ENCODE results near the gene DSCAML1. TPM values are rescaled to one million over a fixed set of nuclear protein-coding genes. Genes with fewer than 3 reads are reported as not detected.

DSCAML1 gene
- total RNA-seq, 4 donors from 2014 or later: 0.20 to 1.1 (median 0.36) TPM

DNA sequence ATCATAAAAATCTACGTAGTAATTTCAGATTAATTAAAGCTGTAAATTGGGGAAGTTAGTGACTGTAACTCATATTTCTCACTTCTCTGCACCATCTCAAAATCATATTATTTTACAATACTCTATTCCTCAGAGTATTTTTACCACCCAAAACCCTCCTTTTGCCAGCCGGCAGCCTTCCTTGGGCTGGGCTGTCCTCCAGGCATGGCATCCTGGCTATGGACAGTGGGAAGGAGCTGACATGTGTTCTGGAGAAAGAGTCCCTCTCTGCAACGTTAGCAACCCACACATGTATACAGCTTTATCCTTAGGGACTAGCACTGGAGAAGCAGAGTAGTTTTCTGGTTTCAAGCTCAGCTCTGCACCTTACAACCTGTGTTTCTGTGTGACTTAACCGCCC lies 86.8 kb downstream of the DSCAML1 start:
- Histone ChIP-seq H3K27ac (no peak overlapping the region), H3K9me3 (peaks cover 0 to 9% (median 0%) of the 10 kb centered on the region in 4 donors), H3K4me1 (no peaks in the 10 kb centered on the region), H3K36me3 (no peaks in the 10 kb centered on the region), H3K4me3 (no peak overlapping the region), H3K27me3 (peaks cover 0 to 16% of the 10 kb centered on the region in 2 donors)
- TF ChIP-seq EP300 (IDR thresholded peaks at IDR 0.05) (no peak), POLR2A (IDR thresholded peaks at IDR 0.05) (no peak)
- TF ChIP-seq, protein P1, sequence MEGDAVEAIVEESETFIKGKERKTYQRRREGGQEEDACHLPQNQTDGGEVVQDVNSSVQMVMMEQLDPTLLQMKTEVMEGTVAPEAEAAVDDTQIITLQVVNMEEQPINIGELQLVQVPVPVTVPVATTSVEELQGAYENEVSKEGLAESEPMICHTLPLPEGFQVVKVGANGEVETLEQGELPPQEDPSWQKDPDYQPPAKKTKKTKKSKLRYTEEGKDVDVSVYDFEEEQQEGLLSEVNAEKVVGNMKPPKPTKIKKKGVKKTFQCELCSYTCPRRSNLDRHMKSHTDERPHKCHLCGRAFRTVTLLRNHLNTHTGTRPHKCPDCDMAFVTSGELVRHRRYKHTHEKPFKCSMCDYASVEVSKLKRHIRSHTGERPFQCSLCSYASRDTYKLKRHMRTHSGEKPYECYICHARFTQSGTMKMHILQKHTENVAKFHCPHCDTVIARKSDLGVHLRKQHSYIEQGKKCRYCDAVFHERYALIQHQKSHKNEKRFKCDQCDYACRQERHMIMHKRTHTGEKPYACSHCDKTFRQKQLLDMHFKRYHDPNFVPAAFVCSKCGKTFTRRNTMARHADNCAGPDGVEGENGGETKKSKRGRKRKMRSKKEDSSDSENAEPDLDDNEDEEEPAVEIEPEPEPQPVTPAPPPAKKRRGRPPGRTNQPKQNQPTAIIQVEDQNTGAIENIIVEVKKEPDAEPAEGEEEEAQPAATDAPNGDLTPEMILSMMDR (IDR thresholded peaks at IDR 0.05): no peak
- 67 to 76% methylated on average over 4 of the region's 4 CpGs for WGBS, 2 donors
- no peak for DNase-seq (ENCODE audit: low spot score in 2 of 2)

DNA sequence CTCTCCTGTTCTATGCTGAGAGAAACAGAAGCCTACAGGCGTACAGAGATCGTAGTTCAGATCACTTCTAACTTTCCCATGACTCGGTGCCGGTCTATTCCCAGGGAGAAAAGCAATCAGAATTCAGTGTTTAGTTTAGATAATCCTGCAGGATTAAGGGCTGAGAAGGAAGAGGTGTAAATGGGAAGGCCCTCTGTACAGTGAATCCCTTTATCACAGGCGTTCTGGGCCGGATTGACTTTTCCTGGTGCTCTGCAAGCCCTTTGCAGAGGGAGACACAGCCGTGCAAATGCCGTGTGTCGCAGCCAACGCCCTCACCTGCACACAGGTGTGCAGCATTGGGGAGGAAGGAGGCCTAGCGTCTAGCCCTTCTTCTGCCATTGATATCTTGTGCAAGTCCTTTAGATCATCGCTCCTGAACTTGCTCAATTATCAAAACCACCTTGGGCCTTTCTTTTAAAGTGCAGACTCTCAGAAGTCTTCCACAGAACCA lies 90.6 kb downstream of the DSCAML1 start:
- WGBS, 2 donors: 78 to 81% methylated on average over 12 of the region's 12 CpGs
- Histone ChIP-seq H3K9me3 (peaks cover 0 to 9% (median 0%) of the 10 kb centered on the region in 4 donors), H3K4me3 (no peak overlapping the region), H3K4me1 (no peaks in the 10 kb centered on the region), H3K36me3 (no peaks in the 10 kb centered on the region), H3K27ac (no peak overlapping the region), H3K27me3 (peaks cover 0 to 16% of the 10 kb centered on the region in 2 donors)
- DNase-seq (ENCODE audit: low spot score in 2 of 2): no peak
- TF ChIP-seq, protein P1 (IDR thresholded peaks at IDR 0.05): no peak
- TF ChIP-seq EP300 (IDR thresholded peaks at IDR 0.05) (no peak), POLR2A (IDR thresholded peaks at IDR 0.05) (no peak)

DNA sequence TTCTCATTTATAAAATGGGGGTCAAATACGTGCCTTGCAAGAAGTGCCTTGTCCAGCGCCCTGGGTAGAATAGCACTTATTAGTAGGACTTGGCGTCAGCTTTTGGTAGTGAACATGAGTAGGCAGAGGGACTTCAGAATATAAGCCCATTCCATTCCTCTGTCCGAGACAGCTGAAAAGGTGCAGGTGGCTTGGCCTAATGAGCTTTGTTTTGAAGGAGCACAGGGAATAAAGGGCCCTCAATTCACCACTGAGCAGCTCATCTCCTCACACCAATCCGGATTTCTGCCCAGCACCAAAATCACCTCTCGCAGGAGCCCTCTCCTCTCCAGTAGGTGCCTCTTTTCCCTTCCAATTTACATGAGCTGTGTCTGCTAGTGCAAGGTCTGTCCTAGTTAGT lies 91.2 kb downstream of the DSCAML1 start:
- TF ChIP-seq POLR2A (IDR thresholded peaks at IDR 0.05): no peak
- TF ChIP-seq, protein P1 (IDR thresholded peaks at IDR 0.05): no peak
- no peak for TF ChIP-seq EP300 (IDR thresholded peaks at IDR 0.05)
- no peak overlapping the region for H3K27ac ChIP-seq
- H3K27me3 ChIP-seq: peaks cover 0 to 15% of the 10 kb centered on the region in 2 donors
- H3K9me3 ChIP-seq: peaks cover 0 to 9% (median 0%) of the 10 kb centered on the region in 4 donors
- DNase-seq (ENCODE audit: low spot score in 2 of 2): no peak
- 88 to 89% methylated on average over 6 of the region's 6 CpGs for WGBS, 2 donors
- H3K4me3 ChIP-seq: no peak overlapping the region
- no peaks in the 10 kb centered on the region for H3K4me1 ChIP-seq
- no peaks in the 10 kb centered on the region for H3K36me3 ChIP-seq

DNA sequence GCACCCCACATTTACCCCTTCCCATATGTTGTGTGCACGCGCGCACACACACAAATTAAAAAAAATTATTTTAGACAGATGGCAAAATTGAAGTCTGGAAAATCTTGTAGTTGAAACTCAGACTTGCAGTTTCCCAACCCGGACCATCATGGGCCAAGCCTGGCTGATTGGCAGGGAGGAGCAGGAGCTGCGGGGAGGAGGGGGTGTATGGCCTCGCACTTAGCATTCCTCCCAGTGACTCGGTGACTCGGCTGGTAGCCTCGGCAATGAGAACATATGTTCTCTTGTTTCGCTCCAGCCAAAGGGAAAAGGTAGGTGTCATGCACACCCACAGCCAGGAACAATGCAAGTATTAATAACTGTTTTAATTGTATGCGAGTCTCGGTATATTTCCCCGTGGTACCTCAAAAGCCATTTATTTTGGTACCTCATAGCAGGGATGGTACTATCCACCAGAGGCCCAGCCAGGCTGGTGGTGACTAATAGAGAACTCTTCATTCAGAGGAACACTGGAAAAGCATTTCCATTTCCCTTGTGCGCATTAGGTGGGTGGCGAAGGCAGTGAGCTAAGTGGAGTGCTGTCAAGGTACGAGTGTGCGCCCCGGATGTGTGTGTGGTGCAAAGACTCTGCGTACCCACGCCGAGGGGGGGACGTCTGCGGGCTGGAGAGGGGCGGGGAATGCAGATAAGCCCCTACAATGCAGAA lies 92.5 kb downstream of the DSCAML1 start:
- no peak for DNase-seq (ENCODE audit: low spot score in 2 of 2)
- Histone ChIP-seq H3K36me3 (no peaks in the 10 kb centered on the region), H3K27me3 (peaks cover 0 to 13% of the 10 kb centered on the region in 2 donors), H3K9me3 (peaks cover 0 to 6% (median 0%) of the 10 kb centered on the region in 4 donors), H3K4me3 (no peak overlapping the region), H3K27ac (no peak overlapping the region), H3K4me1 (no peaks in the 10 kb centered on the region)
- WGBS, 2 donors: 56 to 63% methylated on average over 24 of the region's 24 CpGs
- TF ChIP-seq, protein P1 (IDR thresholded peaks at IDR 0.05): no peak
- TF ChIP-seq POLR2A (IDR thresholded peaks at IDR 0.05) (no peak), EP300 (IDR thresholded peaks at IDR 0.05) (no peak)

DNA sequence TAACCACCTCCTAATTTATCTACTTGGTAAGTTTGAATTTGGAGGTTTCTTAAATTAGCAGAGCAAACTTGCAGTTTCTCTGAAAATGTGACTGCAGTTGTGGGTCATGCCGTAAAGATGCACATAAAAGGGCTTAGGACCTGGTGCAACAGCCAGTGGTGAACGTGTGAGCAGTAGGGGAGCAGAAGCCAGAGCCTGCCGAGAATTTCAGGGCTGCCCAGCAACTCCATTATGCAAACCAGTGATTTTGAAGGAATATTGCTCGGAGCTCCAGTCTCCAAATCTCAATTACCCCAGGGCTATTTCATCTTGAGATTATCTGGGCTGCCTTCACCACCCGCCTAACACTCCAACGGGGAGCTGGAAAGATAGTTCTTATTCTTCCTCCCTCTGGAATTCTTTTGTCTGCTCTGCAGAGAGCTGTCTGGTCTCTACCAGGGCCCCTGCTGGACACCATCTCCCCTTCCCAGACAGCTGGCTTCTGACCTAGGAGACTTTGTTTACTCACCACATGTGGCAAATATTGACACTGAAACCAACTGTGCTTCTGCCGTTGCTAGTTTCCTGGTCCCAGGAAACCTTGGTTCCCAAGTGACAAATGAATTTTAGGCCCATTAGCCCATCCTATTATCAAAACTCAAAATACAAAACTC lies 93.9 kb downstream of the DSCAML1 start:
- DNase-seq (ENCODE audit: low spot score in 2 of 2): no peak
- Histone ChIP-seq H3K9me3 (no peaks in the 10 kb centered on the region), H3K27ac (no peak overlapping the region), H3K4me1 (no peaks in the 10 kb centered on the region), H3K4me3 (no peak overlapping the region), H3K27me3 (peaks cover 0 to 4% of the 10 kb centered on the region in 2 donors), H3K36me3 (no peaks in the 10 kb centered on the region)
- TF ChIP-seq, protein P1 (IDR thresholded peaks at IDR 0.05): no peak
- TF ChIP-seq EP300 (IDR thresholded peaks at IDR 0.05) (no peak), POLR2A (IDR thresholded peaks at IDR 0.05) (no peak)
- 63 to 68% methylated on average over 7 of the region's 7 CpGs for WGBS, 2 donors

All from tibial nerve (tissue), 4 donors.